WI38 (cell line): Measurements from ENCODE around the gene TMEM208.

ENCODE experiments used
- H3K4me3 ChIP-seq: 2 replicates; pipeline ENCODE4 v1.5.1; 2011; ENCODE audit warnings: low read depth, mild to moderate bottlenecking, control low read depth, low read length
- CTCF ChIP-seq: IDR thresholded peaks from 2 replicates; pipeline ENCODE4 v1.5.1; 2012; ENCODE audit warnings: low read depth, mild to moderate bottlenecking, control low read depth, low read length

TMEM208 gene

GRCh38 chr16:67226804-67227566 lies at the start of gene TMEM208:
TSS of gene TMEM208 (plus strand) at chr16:67227130. CDS start at chr16:67227219, 89 bp downstream.
- TF ChIP-seq CTCF: no peak
- H3K4me3 ChIP-seq: peak within 1 kb of the TSS; percentile 99

- no peak for TF ChIP-seq CTCF
- no peak overlapping the region for H3K4me3 ChIP-seq
These were observed 48.9 kb upstream of the TMEM208 start for GRCh38 chr16:67177743-67178699.

GRCh38 chr16:67179421-67180080 lies 47.4 kb upstream of the TMEM208 start:
- no peak overlapping the region for H3K4me3 ChIP-seq
- TF ChIP-seq CTCF: no peak

- TF ChIP-seq CTCF: no peak
- H3K4me3 ChIP-seq: no peak overlapping the region
These were observed 46.8 kb upstream of the TMEM208 start for GRCh38 chr16:67180166-67180565.

- H3K4me3 ChIP-seq: peak overlapping the region; percentile 17; the same call in 1 of the 2 replicates
- no peak for TF ChIP-seq CTCF
These were observed 45.6 kb upstream of the TMEM208 start for GRCh38 chr16:67181346-67181745.

- TF ChIP-seq CTCF: no peak
These were observed 44.6 kb upstream of the TMEM208 start for GRCh38 chr16:67182288-67182687.

More at GRCh38 chr16:67182288-67182687, 44.6 kb upstream of the TMEM208 start:
- peak overlapping the region; percentile 78 for H3K4me3 ChIP-seq
